GM12865 (cell line): ENCODE results near the gene FBXO24.

Experiments used
- DNase-seq: peaks from one replicate; pipeline ENCODE4 v3.0.0; 2010; ENCODE audit warnings: low read depth
- H3K4me3 ChIP-seq: 2 replicates; pipeline ENCODE4 v1.5.1; 2011; ENCODE audit warnings: mild to moderate bottlenecking, low read depth, low read length, control low read depth
- CTCF ChIP-seq: IDR thresholded peaks from 2 replicates; pipeline ENCODE4 v1.5.1; 2011; ENCODE audit warnings: low read length, control low read depth, low read depth, inconsistent platforms; ENCODE audit not compliant: insufficient read depth; ENCODE audit errors: missing control alignments

The FBXO24 gene

GRCh38 chr7:100639995-100640516 is 53.9 kb downstream of the FBXO24 start:
- TF ChIP-seq CTCF: no peak
- no peak for DNase-seq

GRCh38 chr7:100640517-100641440 is 54.7 kb downstream of the FBXO24 start:
- H3K4me3 ChIP-seq: no peak overlapping the region
- DNase-seq: no peak
- no peak for TF ChIP-seq CTCF

More at GRCh38 chr7:100639995-100640516, 53.9 kb downstream of the FBXO24 start:
- H3K4me3 ChIP-seq: no peak overlapping the region

- no peak within 1 kb of the TSS for H3K4me3 ChIP-seq
- no peak for DNase-seq
- no peak for TF ChIP-seq CTCF
Measured at GRCh38 chr7:100641463-100641859, 55.3 kb downstream of the FBXO24 start, which contains the start of gene TFR2. TFR2 (minus strand) TSS chr7:100641552; CDS start chr7:100641509, 43 bp downstream.

- peak; percentile 23 for DNase-seq
- no peak overlapping the region for H3K4me3 ChIP-seq
Measured at GRCh38 chr7:100641860-100642533, 55.9 kb downstream of the FBXO24 start.

GRCh38 chr7:100642534-100642907 is 56.4 kb downstream of the FBXO24 start:
- TF ChIP-seq CTCF: no peak
- peak; percentile 73 for DNase-seq
- no peak overlapping the region for H3K4me3 ChIP-seq

More at GRCh38 chr7:100641860-100642533, 55.9 kb downstream of the FBXO24 start:
- no peak for TF ChIP-seq CTCF

GRCh38 chr7:100649826-100650565 is 63.9 kb downstream of the FBXO24 start:
- no peak for TF ChIP-seq CTCF
- DNase-seq: no peak

More at GRCh38 chr7:100649826-100650565, 63.9 kb downstream of the FBXO24 start:
- H3K4me3 ChIP-seq: no peak overlapping the region
